HG03342 (cell line): ENCODE measurements around the gene CHDH.

Experiments used
- ATAC-seq: cut with Tn5 transposase; IDR thresholded peaks from one replicate; pipeline ENCODE4 v1.9.1; 2021; ENCODE audit warnings: mild to moderate bottlenecking, moderate library complexity; ENCODE audit not compliant: unreplicated experiment

CHDH gene

DNA sequence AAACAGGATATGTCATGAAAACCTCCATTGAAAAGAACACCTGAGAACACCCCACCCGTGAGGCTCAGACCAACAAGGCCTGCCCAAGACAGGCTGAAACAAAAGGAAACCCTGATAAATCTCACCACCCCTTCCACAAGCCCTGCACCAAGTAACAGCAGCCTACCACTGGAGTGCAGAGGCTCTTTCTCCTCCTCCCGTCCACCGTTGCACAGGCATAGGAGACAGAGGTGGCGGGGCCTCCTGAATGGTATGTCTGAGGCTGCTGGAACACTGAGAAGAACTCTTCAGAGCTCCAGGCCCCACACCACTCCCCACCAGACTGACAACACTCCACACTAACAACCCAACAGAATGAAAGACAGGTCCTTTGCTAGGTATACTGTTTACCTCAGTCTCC lies 21.4 kb downstream of the CHDH start:
- no peak for ATAC-seq

GRCh38 chr3:53823956-53824657 lies 22.1 kb downstream of the CHDH start:
- ATAC-seq, result no peak

DNA sequence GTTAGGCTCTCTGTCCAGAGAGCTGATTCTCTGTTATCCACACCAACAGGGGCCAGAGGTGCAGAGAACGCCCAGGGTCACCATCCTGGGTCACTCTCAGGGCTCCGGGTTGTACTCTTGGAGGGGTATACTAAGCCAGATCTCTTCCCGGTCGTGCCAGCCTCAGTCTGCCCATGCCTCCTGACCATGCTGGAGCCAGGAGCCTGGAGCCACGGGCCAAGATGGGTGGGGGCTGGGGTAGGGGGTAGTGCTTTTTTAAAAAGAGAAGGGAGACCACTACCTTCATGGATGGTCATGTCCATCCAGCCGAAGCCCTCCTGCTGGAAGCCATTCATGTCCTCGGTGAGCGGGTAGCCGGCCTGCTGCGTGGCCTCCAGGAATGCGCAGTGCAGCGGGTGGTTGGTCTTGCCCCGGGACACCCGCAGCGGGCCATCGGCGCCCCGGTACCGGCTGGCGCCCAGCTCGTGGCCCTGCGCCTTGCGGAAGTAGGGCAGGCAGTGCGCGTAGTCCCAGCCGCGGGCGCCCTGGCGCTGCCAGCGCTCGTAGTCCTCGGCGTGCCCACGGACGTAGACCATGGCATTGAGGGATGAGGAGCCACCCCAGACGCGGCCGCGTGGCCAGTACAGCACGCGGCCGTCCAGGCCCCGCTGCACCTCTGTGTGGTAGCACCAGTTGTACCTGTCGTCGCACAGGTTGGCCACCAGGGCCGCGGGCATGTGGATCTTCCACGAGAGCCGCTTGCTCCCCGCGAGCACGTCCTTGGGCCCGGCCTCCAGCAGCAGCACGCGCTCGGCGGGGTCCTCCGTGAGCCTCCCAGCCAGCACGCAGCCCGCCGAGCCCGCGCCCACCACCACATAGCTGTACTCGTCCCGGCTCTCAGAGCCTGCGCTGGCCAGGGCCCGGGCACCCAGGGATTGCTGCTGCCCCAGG lies 22.9 kb downstream of the CHDH start:
- ATAC-seq, result no peak

DNA sequence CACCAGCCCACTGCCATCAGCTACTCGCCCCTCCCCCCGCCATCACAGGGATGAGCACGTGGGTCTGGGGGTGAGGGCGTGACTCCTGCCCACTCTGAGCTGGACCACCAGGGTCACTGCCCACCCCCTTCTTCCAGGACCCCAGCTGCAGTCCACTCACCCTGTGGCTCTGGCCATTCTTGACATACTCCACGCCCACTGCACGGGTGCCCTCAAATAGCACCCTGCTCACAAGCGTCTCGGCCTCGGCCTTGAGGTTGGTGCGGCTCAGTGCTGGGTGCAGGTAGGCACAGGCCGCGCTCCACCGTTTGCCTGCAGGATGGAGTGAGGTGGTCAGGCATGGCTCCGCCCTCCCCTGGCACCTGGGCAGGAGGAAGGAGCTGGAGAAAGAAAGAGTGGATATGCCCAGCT lies 23.9 kb downstream of the CHDH start:
- no peak for ATAC-seq

DNA sequence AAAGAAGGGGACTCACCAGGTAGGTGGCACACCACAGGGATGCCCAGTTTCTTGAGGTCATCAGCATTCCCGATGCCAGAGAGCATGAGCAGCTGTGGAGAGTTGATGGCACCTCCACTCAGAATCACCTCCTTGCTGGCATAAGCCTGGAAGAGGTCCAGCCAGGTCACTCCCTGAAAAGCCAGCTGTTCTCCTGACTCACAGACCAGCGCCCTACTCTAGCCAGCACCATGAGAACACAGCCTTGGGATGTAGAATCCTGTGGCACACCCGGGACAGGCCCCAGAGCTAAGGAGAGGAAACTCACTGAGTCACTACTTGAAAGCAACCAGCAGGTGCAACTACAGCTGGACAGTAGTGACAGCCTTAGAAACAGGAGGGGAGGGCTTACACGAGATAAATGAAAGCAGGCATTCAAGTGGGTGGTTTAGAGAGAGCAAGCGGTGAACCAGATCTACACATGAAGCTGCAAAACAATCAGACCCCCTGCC lies 24.5 kb downstream of the CHDH start:
- ATAC-seq, result peak; percentile 60

DNA sequence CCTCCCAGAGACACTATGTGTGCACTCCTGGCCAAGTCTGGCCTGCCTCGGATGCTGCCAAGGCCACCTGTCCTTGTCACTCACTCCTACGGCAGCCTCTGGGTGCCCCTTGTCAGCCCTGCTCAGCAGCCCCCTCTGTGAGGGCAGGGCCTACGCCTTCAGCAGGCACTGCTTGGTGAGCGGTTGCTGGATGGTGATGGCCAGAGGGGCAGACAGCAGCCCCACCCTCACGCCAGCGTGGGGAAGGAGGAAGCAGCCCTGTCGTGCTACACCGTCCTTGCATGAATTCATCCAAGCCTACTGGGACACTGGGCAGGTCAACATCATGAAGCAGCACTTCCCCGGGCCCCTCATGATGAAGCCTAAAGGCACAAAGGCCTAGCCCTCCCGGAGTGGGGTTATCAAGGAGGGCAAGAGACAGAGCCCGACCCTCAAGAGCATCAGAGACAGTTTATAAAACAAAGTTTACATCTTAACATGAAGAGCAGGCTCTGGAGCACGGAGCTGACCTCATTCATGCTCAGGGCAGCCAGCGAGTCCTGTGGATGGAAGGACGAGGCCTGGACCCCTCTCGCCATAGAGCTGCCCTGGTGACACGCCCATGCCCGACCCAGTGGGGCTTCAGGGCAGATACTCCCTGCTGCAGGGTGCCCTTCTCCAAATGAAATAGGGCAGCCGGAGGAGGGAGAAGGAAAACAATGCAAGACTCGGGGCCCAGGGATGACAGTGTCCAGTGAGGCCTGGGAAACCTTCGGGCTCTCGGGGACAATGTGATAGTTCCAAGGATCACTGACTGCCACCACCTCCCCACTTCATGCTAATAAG lies 25.3 kb downstream of the CHDH start:
- no peak for ATAC-seq

GRCh38 chr3:53820084-53820483 lies 26.1 kb downstream of the CHDH start:
- ATAC-seq, result no peak

DNA sequence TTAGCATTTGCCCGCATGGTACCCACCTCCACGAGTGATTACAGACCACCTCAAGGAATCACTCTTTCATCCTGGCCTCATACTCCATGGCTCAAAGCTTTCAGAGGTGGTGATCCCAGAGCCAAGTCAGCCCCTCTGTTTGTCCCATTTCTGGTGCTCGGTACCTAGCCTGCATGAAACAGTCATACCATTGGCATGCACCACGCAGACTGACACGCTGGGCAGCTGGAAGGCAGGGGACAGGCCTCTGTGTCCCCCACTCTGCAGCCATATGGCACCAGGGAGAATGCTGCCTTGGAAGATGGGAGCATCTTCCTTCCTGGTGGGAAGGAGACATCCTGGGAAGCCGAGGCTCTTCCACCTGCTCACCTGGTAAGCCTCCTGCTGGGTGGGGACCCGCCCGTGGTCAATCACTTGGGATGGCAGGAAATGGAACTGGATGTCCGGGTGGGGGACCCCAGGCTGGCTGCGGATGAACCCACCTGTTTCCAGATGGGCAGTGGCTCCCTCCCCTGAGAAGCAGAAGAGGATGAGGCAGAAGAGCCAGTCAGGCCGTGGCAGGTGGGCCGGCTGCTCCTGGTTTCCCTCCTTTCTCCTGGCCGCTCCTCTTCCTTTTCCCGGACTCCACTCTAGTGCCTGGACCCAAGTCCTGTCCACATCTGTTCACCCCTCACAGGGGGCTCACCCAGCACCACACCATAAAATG lies 26.9 kb downstream of the CHDH start:
- ATAC-seq, result no peak

DNA sequence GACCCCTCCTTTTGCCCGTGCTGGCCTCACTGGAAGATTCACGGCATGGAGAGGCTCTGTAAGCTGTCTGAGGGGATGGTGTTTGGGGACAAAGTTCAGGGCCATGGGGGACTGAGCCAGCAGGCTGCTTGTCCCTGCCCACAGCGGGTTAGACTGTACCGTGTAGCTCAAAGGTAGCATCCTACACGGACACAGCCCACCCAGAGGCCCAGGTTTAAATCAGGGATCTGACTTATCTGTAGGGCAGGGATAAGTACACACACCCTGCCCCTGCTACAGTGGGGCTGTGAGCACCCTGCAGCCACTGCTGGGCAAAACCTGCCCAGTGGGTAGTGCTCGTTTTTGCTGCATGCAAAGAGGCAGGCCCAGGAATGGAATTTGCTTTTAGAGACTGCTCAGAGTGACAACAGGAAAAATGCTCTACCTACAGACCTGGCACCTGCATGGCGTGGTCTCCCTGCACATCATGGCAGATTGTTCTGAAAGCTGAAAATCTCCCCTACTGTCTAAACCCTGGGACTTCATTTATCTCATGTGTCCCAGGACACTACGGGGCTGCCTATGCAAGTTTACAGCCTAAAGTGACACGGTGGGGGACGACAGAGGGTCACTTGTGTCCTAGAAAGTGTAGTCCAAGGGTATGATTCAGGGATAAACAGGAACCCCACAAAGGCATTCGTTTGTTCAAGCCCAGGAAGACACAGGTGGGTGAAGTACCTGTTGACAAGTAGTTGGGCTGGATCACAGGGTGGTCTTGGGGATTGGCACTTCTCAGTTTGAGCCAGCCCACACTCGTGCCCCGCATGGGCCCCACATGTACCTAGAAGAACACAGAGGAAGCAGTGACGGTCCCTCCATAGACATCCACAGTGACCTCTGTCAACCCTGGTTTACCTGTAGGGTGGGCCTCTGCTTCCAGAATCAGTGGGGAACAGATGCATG lies 27.7 kb downstream of the CHDH start:
- ATAC-seq, result no peak

- ATAC-seq, result no peak
Measured at GRCh38 chr3:53817809-53818208, 28.4 kb downstream of the CHDH start.

GRCh38 chr3:53817211-53817610 lies 29.0 kb downstream of the CHDH start:
- no peak for ATAC-seq

DNA sequence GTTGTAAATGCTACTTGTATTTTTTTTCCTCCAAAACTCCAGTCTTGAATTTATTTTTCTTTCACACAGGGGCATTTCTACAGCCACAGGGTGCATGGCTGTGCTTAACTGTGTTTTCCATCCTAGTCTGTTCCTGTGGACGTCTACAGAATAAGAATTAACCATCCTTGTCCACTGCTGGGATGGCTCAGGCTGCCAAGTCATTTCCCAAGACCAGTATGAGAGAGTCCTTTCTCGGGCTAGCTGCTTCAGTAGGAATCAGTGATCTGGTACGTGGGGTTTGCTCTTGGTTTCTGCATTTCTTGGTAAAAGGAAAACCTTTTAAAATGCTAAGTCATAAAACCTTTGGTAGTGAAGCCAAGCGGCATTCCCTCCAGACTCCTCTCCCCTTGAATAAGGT lies 29.8 kb downstream of the CHDH start:
- ATAC-seq, result no peak

DNA sequence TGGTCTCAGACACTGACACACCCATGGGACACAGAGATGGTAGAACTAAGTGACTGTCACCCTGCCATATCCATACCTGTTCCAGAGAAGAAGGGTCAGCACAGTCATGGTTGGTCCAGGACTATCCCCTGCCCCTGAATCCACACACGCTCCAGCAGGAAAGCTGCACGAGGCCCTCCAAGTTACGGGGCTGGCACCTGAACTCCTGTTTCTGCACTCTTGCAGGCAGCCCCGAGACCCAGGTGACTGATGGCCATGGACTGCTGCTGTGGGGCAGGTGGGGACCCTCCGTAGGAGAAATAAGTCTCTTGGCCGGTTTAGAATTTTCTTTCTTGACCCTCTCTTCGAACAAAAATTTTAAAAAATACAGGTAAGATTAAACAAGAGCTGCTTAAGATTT lies 30.6 kb downstream of the CHDH start:
- no peak for ATAC-seq

- ATAC-seq, result no peak
Measured at GRCh38 chr3:53815067-53815466, 31.2 kb downstream of the CHDH start.

GRCh38 chr3:53813876-53814275 lies 32.3 kb downstream of the CHDH start:
- ATAC-seq, result no peak

- no peak for ATAC-seq
Measured at GRCh38 chr3:53813229-53813628, 33.0 kb downstream of the CHDH start.

DNA sequence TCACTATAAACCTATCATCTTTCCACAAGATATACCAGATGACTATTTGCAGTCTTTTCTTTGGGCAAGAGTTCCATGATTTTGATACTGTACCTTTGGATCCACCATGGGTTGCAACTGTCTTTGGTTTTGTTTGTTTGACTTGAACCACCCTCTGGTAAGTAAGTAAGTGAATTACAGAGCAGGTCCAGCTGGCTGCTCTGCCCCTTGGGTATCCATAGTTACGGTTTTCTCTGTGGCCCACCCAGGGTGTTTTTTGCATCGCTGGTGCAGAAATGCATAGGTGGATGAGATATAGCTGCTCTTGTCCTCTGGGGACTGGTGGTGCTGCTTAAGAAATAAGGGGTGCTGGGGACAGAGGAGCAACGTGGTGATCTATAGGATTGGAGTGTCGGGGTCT lies 33.8 kb downstream of the CHDH start:
- ATAC-seq, result no peak

DNA sequence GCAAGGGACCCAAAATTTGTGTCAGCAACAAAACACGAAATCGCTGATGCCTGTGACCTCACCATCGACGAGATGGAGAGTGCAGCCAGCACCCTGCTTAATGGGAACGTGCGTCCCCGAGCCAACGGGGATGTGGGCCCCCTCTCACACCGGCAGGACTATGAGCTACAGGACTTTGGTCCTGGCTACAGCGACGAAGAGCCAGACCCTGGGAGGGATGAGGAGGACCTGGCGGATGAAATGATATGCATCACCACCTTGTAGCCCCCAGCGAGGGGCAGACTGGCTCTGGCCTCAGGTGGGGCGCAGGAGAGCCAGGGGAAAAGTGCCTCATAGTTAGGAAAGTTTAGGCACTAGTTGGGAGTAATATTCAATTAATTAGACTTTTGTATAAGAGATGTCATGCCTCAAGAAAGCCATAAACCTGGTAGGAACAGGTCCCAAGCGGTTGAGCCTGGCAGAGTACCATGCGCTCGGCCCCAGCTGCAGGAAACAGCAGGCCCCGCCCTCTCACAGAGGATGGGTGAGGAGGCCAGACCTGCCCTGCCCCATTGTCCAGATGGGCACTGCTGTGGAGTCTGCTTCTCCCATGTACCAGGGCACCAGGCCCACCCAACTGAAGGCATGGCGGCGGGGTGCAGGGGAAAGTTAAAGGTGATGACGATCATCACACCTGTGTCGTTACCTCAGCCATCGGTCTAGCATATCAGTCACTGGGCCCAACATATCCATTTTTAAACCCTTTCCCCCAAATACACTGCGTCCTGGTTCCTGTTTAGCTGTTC lies 34.9 kb downstream of the CHDH start:
- no peak for ATAC-seq
